GM12878 (cell line): ENCODE data around the gene ING5. TPM values are rescaled to one million over a fixed set of nuclear protein-coding genes. Genes with fewer than 3 reads are reported as not detected.

Experiments used
- BCLAF1 ChIP-seq: fragments of 450-650 bp; IDR thresholded peaks from 2 replicates; pipeline ENCODE4 v1.6.1; 2017; ENCODE audit warnings: antibody characterized with exemption, mild to moderate bottlenecking, moderate library complexity
- DPF2 ChIP-seq: fragments of 450-650 bp; IDR thresholded peaks from 2 replicates; pipeline ENCODE4 v1.6.1; 2017; ENCODE audit warnings: mild to moderate bottlenecking
- E2F4 ChIP-seq: IDR thresholded peaks from 2 replicates; pipeline ENCODE4 v1.6.1; 2012; ENCODE audit warnings: low read depth, low read length, improper control_type of control experiment
- FOS ChIP-seq: IDR thresholded peaks from 3 replicates; pipeline ENCODE4 v1.6.1; 2011; ENCODE audit warnings: borderline replicate concordance; ENCODE audit not compliant: insufficient read length; ENCODE audit errors: extremely low read depth
- IKZF1 ChIP-seq: fragments of 450-650 bp; conservative IDR thresholded peaks from 2 replicates; pipeline ENCODE4 v1.6.1; 2017; ENCODE audit warnings: antibody characterized with exemption, mild to moderate bottlenecking
- LARP7 ChIP-seq: fragments of 450-650 bp; IDR thresholded peaks from 2 replicates; pipeline ENCODE4 v1.6.1; 2017; ENCODE audit warnings: mild to moderate bottlenecking
- MAX ChIP-seq: IDR thresholded peaks from 2 replicates; pipeline ENCODE4 v1.6.1; 2012; ENCODE audit warnings: low read depth, low read length, improper control_type of control experiment
- MTA2 ChIP-seq: fragments of 450-650 bp; IDR thresholded peaks from 2 replicates; pipeline ENCODE4 v1.6.1; 2016; ENCODE audit warnings: low read depth, mild to moderate bottlenecking, moderate library complexity
- MTA3 ChIP-seq: IDR thresholded peaks from 2 replicates; pipeline ENCODE4 v1.6.1; 2012; ENCODE audit warnings: low read length, inconsistent platforms, borderline replicate concordance
- NR2C1 ChIP-seq: fragments of 450-650 bp; IDR thresholded peaks from 2 replicates; pipeline ENCODE4 v1.6.1; 2017; ENCODE audit warnings: antibody characterized with exemption, mild to moderate bottlenecking, moderate library complexity
- NRF1 ChIP-seq: conservative IDR thresholded peaks from 2 replicates; pipeline ENCODE4 v1.6.1; 2011; ENCODE audit warnings: mild to moderate bottlenecking, low read depth, low read length, improper control_type of control experiment
- PAX5 ChIP-seq: IDR thresholded peaks from 2 replicates; pipeline ENCODE4 v1.6.1; 2011; ENCODE audit warnings: low read depth, low read length, borderline replicate concordance
- POLR2A ChIP-seq: IDR thresholded peaks from 2 replicates; pipeline ENCODE4 v1.6.1; 2011; ENCODE audit warnings: low read depth, mild to moderate bottlenecking, low read length
- POLR2AphosphoS2 ChIP-seq: IDR thresholded peaks from 2 replicates; pipeline ENCODE4 v1.6.1; 2011; ENCODE audit warnings: low read depth, mild to moderate bottlenecking, low read length, improper control_type of control experiment, moderate library complexity
- RCOR1 ChIP-seq: conservative IDR thresholded peaks from 2 replicates; pipeline ENCODE4 v1.6.1; 2012; ENCODE audit warnings: low read depth, low read length, improper control_type of control experiment
- RFX5 ChIP-seq: IDR thresholded peaks from 2 replicates; pipeline ENCODE4 v1.6.1; 2011; ENCODE audit warnings: low read depth, low read length, improper control_type of control experiment
- SMAD5 ChIP-seq: IDR thresholded peaks from 2 replicates; pipeline ENCODE4 v1.6.1; 2016; ENCODE audit warnings: antibody characterized with exemption, low read depth
- SP1 ChIP-seq: IDR thresholded peaks from one replicate; pipeline ENCODE4 v1.6.1; 2011; ENCODE audit warnings: low read depth, low read length
- SUPT20H ChIP-seq: IDR thresholded peaks from 2 replicates; pipeline ENCODE4 v1.6.1; 2011; ENCODE audit warnings: low read depth, mild to moderate bottlenecking, low read length, moderate library complexity, borderline replicate concordance; ENCODE audit not compliant: control insufficient read depth
- TARDBP ChIP-seq: IDR thresholded peaks from 2 replicates; pipeline ENCODE4 v1.6.1; 2016; ENCODE audit warnings: borderline replicate concordance
- YBX1 ChIP-seq: fragments of 450-650 bp; IDR thresholded peaks from 2 replicates; pipeline ENCODE4 v1.6.1; 2016; ENCODE audit warnings: antibody characterized with exemption
- YY1 ChIP-seq: IDR thresholded peaks from 2 replicates; pipeline ENCODE4 v1.6.1; 2011; ENCODE audit warnings: low read depth, mild to moderate bottlenecking, low read length
- ZNF217 ChIP-seq: fragments of 450-650 bp; IDR thresholded peaks from 2 replicates; pipeline ENCODE4 v1.6.1; 2017; ENCODE audit warnings: antibody characterized with exemption, mild to moderate bottlenecking
- ZNF592 ChIP-seq: fragments of 450-650 bp; IDR thresholded peaks from 2 replicates; pipeline ENCODE4 v1.6.1; 2017; ENCODE audit warnings: mild to moderate bottlenecking, moderate library complexity
- ZSCAN29 ChIP-seq: fragments of 450-650 bp; IDR thresholded peaks from 2 replicates; pipeline ENCODE4 v1.6.1; 2017; ENCODE audit warnings: mild to moderate bottlenecking, moderate library complexity
- polyA plus RNA-seq, 11 experiments: library from polyadenylated mRNA; depleted of rRNA in 4 of 11; unstranded in 6 of 11; stranded (reverse) in 5 of 11; fragments of >200 nt; fragmentation: Nextera tagmentation in 4 of 11; fragmentation: Illumina TruSeq in 1 of 11; extraction: Ambion mirVana in 4 of 11; extraction: Trizol in 1 of 11; gene quantifications; 1 replicate in 1 of 11; 2 replicates in 10 of 11; pipeline versions ENCODE4 v1.2.1 to v1.2.3, GENCODE V29; 2011 to 2016; ENCODE audit warnings: inconsistent platforms in 2 of 11, missing spikeins in 2 of 11, low read depth in 1 of 11
- total RNA-seq, 4 experiments: library from RNA; depleted of rRNA in 3 of 4; stranded (reverse); fragments of >200 nt in 3 of 4; fragmentation: Illumina TruSeq in 1 of 4; extraction: Trizol in 1 of 4; gene quantifications; 2 replicates each; pipeline versions ENCODE4 v1.2.1 to v1.2.3, GENCODE V29; 2013 to 2021

Gene ING5
- total and polyA plus RNA-seq, 10 of the 15 experiments (the other 5 are each of a cell fraction or from before 2014, with no cell fraction given) = 10.0 to 46.1 (median 27.2) TPM

- TF ChIP-seq BCLAF1 (0 out of 2 replicates have a peak, but pooled peaks have one; percentile 25), SUPT20H (no peak), IKZF1 (peak; percentile 90), YY1 (peak; percentile 96), POLR2A (peak; percentile 95), NR2C1 (peak; percentile 67), MAX (peak; percentile 65), ZNF592 (no peak; the same call in 1 of the 2 replicates), FOS (no peak), DPF2 (peak; percentile 89), TARDBP (no peak), RFX5 (peak; percentile 55; the same call in 1 of the 2 replicates), NRF1 (peak; percentile 80), RCOR1 (0 out of 2 replicates have a peak, but pooled peaks have one; percentile 35), LARP7 (peak; percentile 96), E2F4 (peak; percentile 95), SMAD5 (peak; percentile 30), ZSCAN29 (peak; percentile 80), YBX1 (no peak), MTA3 (no peak), POLR2AphosphoS2 (peak; percentile 82; the same call in 1 of the 2 replicates), PAX5 (0 out of 2 replicates have a peak, but pooled peaks have one; percentile 7), ZNF217 (peak; percentile 37; the same call in 1 of the 2 replicates), SP1 (peak; percentile 77), MTA2 (no peak)
- TF ChIP-seq, all 136 proteins: peak for 52
Measured at GRCh38 chr2:241686650-241687425, 15.0 kb upstream of the ING5 start, which contains the start of gene DTYMK (continued).
